Germinal center (tissue), 1 donor: Measurements from ENCODE around the gene ZG16.
"Not testable (repeated sequence)": the region's sequence is repeated elsewhere in the genome, so short reads cannot be mapped to it uniquely, and the experiment has no call there.

Source experiments
- DNase-seq: peaks from one replicate; pipeline ENCODE4 v3.0.0; 2012; ENCODE audit warnings: mixed read lengths, low spot score

Gene ZG16, protein sequence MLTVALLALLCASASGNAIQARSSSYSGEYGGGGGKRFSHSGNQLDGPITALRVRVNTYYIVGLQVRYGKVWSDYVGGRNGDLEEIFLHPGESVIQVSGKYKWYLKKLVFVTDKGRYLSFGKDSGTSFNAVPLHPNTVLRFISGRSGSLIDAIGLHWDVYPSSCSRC

DNA sequence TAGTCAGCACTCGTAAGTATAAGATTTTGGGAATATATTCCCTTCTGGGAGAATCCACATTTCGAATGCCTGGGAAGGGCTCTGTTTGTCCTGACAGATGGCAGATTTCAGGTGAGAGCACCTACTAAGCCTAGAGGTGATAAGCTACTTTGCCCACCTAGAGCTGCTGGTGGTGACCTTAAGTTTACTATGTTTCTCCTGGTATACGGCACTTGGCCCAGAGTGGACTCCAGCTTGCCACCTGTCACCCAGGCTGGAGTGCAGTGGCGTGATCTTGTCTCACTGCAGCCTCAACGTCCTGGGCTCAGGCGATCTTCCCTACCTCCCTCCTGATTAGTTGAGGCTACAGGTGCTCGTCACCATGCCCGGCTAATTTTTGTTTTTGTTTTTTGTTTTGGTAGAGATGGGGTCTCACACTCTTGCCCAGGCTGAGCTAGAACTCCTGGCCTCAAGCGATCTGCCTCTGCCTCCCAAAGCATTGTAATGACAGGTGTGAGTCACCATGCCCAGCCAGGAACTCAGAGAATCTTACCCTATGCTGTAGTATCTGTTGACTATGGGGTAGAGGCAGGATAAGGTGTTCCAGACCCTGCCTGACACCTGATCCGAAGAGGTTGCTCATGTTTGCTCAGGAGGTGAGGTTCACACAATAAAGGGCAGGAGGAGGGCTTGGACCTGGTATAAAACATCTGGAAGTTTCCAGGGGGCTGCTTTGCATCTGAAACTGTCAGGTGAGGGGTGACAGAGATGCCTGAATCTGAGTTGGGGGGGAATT, at the start of gene ZG16:
TSS of gene ZG16 (plus strand) at position 681 of the 775 bp plus-strand sequence. CDS start 1,011 bp downstream, outside the sequence.
- no peak for DNase-seq

DNA sequence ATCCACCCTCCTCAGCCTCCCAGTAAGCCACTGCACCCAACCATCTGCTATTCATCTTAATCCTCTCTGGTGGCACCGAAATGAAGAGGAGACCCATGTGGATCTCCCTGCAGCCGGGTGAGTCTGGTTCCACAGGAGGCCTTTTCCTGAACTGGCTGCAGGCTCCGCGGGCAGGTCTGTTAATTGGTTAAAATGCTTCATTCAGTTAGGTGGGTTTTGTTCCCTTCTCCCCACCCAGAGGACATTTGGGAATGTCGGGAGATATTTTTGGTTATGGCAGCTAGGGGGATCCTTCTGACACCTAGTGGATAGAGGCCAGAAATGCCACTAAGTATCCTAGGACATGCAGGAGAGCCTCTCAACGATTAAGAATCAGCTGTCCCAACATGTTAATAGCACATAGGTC, 48.9 kb upstream of the ZG16 start:
- no peak for DNase-seq

DNA sequence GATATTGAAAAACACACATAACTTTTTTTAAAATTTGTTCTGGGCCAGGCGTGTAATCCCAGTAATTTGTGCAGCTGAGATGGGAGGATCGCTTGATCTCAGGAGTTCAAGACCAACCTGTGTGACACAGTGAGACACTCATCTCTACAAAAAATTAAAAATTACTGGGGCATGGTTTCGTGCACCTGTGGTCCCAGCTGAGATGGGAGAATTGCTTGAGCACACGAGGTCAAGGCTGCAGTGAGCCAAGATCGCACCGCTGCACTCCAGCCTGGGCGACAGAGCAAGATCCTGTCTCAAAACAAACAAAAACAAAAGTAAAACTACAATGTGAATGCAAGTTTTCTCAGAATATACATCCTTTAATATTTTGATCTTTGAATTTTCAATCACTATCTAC, 47.4 kb upstream of the ZG16 start:
- DNase-seq: no peak

DNA sequence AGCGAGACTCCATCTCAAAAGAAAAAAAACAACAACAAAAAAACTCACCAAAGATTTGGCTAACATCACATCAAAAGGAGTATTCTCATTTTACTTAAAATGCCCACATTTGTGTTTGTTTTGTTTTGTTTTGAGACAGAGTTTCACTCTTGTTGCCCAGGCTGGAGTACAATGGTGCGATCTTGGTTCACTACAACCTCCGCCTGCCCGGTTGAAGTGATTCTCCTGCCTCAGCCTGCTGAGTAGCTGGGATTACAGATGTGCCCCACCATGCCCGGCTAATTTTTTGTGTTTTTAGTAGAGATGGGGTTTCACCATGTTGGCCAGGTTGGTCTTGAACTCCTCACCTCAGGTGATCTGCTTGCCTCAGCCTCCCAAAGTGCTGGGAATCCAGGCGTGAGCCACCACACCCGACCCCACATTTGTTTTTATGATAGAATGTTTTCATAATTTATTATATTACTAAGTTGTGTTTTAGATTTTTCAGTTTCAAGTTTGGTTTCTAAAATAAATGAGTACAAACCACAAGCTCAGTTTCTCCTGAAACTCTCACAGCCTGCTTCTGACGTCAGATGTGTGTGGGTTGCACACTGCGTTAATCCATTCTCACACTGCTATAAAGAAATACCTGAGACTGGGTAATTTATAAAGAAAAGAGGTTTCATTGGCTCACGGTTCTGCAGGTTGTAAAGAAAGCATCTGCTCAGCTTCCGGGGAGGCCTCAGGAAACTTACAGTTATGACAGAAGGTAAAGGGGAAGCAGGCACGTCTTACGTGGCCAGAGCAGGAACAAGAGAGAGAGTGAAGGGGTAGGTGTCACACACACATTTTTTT, 46.1 kb upstream of the ZG16 start:
- not testable (repeated sequence) for DNase-seq

DNA sequence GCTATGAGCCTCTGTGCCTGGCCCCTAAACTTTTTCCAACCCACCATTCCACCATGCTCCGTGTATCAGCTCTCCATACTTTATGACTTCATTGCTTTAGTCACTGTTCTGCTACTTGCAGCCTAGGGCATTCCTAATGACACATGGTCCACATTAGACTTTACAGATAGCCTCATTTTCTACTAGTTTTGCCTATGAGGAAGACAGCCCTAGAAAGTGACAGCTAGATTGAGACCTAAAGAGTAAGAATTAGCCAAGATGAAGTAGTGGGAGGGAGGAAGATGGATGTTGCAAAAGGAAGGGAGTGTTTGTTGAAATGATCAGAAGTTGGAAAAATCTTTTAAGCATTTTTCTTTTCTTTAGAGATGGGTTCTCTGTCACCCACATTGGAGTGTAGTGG, 43.3 kb upstream of the ZG16 start:
- no peak for DNase-seq

DNA sequence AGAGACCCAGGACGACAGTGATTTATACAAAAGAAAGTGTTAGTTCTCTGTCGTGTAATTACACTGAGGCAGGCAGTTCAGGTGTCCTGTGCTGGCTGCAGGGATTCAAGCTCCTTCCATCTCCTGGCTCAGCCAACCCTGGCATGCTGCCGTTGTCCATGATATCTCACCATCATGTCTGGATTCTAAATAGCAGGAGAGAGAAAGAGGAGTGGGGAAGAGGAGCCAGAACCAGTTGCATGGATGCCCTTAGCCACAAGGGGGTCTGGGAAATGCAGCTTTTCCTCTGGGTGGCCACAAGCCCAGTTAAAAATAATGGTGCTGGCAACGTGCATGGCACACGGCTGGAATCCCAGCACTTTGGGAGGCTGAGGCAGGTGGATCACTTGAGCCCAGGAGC, 41.9 kb upstream of the ZG16 start:
- DNase-seq: no peak

DNA sequence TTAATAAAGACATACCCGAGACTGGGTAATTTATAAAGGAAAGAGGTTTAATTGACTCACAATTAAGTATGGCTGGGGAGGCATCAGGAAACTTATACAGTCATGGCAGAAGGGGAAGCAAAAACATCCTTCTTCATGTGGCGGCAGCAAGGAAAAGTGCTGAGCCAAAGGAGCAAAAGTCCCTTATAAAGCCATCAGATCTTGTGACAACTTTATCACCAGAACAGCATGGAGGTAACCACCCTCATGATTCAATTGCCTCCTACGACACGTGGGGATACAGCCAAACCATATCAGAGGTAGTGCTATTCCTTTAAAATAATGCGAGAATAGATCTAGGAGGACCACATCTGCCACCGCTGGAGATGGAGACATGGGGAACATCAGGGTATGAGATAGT, 41.3 kb upstream of the ZG16 start:
- no peak for DNase-seq

DNA sequence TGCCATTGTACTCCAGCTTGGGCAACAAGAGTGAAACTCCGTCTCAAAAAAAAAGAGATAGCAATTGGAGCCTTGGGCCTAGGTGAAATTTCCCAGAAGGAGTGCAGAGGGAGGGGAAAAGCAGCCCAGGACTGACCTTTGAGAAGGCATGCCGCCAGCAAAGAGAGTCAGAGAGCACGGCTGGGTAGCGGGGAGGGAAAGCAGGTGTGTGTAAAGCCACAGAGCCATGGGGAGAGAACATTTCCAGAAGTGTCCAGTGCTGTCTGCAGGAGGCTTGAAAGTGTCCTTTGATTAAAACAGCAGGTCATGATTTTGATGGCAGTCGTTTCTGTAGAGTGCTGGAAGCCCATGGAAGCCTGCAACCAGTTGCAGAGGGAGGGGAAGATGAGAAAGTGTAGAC, 40.3 kb upstream of the ZG16 start:
- DNase-seq: no peak

DNA sequence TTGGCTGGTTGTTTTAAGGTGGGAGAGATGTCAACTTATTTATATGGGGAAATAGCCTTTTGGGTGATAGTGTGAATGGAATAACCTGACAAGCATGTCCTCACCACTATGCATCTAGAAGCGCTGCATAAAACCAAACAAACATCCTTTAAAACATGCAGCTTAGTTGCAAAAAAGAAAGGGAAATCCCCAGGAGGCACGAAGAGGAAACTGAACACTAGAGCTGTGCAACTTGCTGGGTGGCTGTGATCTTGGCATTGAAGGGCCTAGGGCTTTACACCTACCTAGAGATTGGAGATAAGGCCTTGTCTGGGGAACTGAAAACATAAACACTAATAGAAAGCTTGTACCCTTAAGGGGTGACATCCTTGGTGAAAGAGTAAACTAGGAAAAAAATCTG, 39.5 kb upstream of the ZG16 start:
- peak; percentile 61 for DNase-seq

DNA sequence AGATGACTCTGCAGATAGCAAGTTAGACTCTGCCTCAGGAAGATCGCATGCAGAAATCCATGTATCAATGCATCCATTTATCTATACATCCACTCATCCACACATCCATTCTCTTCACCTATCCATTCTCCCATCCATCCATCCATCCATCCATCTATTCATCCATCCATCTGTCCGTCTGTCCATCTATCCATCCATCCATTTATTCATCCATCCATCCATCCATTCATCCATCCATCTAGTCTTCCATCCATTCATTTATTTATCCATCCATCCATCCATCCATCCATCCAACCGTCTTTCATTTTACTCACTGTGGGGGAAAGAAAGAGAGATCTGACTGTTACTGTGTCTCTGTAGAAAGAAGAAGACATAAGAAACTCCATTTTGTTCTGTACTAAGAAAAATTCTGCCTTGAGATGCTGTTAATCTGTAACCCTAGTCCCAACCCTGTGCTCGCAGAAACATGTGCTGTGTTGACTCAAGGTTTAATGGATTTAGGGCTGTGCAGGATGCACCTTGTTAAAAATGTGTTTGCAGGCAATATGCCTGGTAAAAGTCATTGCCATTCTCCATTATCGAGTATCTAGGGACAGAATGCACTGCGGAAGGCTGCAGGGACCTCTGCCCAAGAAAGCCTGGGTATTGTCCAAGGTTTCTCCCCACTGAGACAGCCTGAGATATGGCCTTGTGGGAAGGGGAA, 38.0 kb upstream of the ZG16 start:
- not testable (repeated sequence) for DNase-seq

DNA sequence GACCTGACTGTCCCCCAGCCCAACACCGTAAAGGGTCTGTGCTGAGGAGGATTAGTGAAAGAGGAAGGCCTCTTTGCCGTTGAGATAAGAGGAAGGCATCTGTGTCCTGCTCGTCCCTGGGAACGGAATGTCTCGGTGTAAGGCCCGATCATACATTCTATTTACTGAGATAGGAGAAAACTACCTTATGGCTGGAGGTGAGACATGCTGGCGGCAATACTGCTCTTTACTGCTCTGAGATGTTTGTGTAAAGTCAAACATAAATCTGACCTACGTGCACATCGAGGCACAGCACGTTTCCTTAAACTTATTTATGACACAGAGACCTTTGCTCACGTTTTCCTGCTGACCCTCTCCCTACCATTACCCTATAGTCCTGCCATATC, 37.4 kb upstream of the ZG16 start:
- not testable (repeated sequence) for DNase-seq

DNA sequence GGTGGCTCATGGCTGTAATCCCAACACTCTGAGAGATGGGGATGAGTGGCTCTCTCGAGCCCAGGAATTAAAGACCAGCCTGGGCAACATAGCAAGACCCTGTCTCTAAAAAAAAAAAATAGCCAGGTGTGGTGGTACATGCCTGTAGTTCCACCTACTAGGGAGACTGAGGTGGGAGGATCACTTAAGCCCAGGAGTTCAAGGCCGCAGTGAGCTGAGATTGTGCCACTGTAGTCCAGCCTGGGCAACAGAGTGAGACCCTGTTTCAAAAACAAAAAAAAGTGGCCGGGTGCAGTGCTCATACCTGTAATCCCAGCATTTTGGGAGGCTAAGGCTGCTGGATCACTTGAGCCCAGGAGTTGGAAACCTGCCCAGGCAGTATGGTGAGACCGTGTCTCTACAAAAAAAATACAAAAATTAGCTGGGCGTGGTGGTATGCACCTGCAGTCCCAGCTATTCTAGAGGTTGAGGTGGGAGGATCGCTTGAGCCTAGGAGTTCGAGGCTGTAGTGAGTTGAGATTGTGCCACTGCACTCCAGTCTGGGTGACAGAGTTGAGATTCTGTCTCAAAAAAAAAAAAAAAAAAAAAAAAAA, 35.3 kb upstream of the ZG16 start:
- DNase-seq: no peak

DNA sequence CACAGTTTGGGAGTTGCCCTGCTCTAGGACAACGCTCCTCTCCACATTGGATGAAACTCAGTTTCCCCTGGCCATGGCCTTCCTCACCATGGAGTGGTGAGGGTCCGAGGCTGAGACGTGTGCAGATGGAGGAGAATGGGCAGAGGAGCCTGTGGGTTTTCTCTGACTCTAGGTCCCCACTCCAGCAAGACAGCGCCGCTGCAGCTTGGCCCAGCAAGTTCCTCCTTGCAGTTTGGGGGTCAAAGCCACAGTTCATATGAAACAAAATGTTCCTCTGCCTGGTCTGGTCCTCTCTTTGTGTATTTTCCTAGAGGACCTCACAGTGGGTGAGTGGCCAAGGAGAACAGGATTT, 34.6 kb upstream of the ZG16 start:
- no peak for DNase-seq

DNA sequence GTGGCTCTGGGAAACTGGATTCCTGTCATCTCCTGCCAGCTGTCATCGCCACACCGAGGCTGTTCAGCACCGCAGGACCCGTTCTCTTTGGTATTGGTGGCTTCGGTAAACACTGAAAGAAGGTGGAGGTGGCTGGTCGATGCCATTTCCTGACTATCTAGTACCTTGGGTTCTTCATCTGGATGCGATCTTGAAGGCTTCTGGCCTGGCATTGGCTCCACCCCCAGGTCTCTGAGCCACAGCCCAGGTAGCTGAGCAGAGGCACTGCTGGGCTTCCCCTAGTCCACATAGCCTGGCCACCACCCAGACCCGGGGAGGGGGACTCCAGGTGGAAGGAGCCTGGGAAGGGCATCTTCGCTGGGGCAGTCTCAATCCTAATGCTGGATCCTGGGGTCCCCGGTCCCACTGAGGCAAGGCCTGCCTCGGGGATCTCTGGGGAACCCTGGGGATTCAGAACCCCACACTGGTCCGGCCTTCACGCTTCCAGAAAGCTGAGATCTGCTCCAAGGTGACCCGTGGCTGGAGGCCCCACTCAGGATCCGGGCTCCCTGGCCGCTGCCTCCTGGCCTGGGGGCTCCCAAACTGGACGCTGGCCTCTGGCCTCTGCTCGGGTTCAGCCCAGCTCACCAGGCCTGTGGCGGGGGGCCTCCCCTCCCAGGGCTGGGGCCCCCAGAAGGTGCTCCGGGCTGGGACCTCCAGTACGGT, 34.1 kb upstream of the ZG16 start:
- DNase-seq: no peak

DNA sequence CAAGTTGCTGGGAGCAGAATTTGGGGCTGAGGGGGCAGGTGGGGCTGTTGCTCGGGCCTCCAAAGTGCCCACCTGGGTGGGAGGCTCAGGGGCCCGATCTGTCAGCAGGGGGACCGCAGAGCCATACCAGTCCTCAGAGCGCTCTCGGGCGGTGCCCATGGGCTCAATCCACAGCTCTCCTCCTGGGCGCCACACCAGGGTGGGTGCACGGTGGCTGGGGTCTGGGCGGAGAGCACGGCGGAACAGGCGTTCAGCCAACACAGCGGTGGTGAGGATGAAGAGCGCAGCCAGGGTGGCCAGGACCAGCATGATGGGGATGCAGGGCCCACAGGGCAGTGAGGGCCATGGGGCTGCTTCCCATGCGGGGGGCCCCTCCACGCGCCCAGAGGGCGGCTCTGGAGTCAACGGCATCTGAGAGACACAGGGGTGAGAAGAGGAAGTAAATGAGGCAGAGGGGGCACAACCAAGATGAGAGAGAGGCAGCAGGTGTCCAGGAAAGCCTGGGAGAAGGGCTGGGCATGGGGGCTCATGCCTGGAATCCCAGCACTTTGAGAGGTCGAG, 33.4 kb upstream of the ZG16 start:
- DNase-seq: no peak

DNA sequence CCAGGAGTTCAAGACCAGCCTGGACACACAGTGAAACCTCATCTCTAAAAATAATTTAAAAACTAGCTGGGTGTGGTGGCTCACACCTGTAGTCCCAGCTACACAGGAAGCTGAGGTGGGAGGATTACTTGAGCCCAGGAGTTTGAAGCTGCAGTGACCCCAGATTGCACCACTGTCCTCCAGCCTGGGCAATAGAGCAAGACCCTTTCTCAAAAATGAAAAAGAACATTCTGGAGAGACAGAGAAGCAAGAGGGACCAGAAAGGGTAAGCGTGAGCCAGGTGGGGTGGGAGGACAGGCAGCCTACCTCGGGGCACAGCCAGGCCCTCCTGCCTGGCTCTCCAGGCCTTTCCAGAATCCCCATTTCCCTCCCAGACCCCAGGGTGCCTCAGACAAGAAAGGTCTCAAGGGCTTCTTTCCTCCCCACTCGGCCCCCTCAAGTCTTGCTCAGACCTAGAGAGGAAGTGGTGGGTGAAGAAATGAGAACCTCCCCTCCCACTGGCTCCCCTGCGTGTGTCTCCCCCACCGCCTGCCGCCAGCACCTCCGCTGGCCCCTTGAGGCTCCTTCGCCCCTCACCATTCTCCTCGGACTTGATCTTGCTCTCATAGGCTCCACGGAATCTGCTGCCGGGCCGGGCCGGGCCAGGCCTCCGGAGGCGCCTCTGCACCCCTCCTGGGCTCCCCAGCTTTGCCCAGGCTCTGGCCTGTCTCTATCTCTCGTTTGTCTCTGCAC, 32.8 kb upstream of the ZG16 start:
- peak; percentile 59 for DNase-seq

DNA sequence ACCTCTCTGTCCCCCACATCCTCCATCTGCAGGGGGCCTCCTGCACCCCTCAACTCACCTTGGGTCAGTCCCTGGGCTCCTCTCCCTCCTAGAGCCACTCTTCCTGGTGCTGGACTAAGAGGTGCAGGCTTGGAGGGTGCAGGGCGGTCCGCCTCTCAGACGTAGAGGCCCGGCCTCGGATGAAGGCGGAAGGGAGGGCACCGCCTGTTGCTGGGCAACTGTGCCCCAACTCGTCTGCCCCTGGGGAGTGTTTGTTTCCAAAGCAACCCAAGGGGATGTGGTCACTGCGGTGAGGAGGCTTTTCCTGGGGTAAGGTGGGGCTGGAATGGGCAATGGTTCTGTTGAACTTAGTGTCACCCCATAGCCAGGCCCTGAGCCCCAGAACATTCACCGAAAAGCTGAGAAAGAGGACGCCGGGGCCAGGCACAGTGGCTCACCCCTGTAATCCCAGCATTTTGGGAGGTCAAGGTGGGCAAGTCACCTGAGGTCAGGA, 32.2 kb upstream of the ZG16 start, which contains the start of gene C16orf54:
TSS of gene C16orf54 (minus strand) at position 138 of the 493 bp plus-strand sequence. CDS start 1,039 bp downstream, outside the sequence.
- DNase-seq: peak; percentile 83

DNA sequence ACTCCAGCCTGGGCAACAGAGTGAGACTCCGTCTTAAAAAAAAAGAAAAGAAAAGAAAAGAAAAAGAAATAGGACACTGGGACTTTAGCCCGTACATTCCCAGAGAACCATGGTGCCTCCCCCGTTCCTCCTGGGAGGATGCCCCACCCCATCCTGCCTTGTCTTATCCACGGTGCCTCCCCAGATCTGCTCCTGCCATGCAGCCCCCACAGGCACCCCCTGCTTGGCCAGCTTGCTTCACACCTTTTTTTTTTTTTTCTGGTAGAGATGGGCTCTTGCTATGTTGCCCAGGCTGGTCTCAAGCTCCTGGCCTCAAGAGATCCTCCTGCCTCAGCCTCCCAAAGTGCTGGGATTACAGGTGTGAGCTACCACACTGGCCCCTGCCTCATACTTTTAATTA, 31.5 kb upstream of the ZG16 start:
- DNase-seq: not testable (repeated sequence)

DNA sequence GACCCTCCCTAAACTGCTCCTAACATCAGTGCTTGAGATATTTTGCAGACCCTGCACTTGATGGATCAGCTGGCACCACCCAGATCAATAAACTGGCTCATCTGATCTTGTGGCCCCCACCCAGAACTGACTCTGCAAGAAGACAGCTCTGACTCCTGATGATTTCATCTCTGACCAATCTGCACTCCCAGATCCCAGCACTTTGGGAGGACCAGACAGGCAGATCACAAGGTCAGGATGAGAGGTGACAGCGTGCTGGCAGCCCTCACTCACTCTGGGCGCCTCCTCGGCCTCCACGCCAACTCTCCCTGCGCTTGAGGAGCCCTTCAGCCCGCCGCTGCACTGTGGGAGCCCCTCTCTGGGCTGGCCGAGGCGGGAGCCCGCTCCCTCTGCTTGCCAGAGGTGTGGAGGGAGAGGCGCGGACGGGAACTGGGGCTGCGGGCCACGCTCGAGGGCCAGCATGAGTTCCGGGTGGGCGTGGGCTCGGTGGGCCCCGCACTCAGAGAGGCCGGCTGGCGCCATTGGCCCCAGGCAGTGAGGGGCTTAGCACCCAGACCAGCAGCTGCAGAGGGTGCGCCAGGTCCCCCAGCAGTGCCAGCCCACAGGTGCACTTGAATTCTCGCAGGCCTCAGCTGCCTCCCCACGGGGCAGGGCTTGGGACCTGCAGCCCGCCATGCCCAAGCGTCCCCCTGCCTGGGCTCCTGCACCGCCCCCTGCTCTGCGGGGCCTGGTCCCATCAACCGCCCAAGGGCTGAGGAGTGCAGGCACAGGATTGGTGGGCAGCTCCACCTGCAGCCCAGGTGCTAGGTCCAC, 29.9 kb upstream of the ZG16 start:
- DNase-seq: no peak
